GM18909 (cell line): ENCODE results near the gene ADCY7.
"Not testable (repeated sequence)": the region's sequence is repeated elsewhere in the genome, so short reads cannot be mapped to it uniquely, and the experiment has no call there.

Experiments used
- ATAC-seq: cut with Tn5 transposase; IDR thresholded peaks from one replicate; pipeline ENCODE4 v1.9.1; 2021; ENCODE audit warnings: mild to moderate bottlenecking; ENCODE audit not compliant: unreplicated experiment, poor library complexity

The ADCY7 gene

GRCh38 chr16:50329446-50330189 is 63.3 kb downstream of the ADCY7 start:
- ATAC-seq, result no peak

GRCh38 chr16:50331570-50331969 is 65.2 kb downstream of the ADCY7 start:
- no peak for ATAC-seq

- no peak for ATAC-seq
Observed at GRCh38 chr16:50332599-50332998, 66.2 kb downstream of the ADCY7 start.

GRCh38 chr16:50334106-50334975 is 68.0 kb downstream of the ADCY7 start:
- ATAC-seq, result no peak

GRCh38 chr16:50335196-50335958 is 69.0 kb downstream of the ADCY7 start:
- peak; percentile 79 for ATAC-seq

- no peak for ATAC-seq
Observed at GRCh38 chr16:50336884-50337283, 70.5 kb downstream of the ADCY7 start.

- ATAC-seq, result no peak
Observed at GRCh38 chr16:50338371-50339231, 72.2 kb downstream of the ADCY7 start.

GRCh38 chr16:50340578-50340977 is 74.2 kb downstream of the ADCY7 start:
- no peak for ATAC-seq

GRCh38 chr16:50343566-50343965 is 77.2 kb downstream of the ADCY7 start:
- not testable (repeated sequence) for ATAC-seq

- not testable (repeated sequence) for ATAC-seq
Observed at GRCh38 chr16:50345210-50345609, 78.9 kb downstream of the ADCY7 start.

- ATAC-seq, result no peak
Observed at GRCh38 chr16:50351116-50351515, 84.8 kb downstream of the ADCY7 start.

- ATAC-seq, result no peak
Observed at GRCh38 chr16:50351952-50352351, 85.6 kb downstream of the ADCY7 start.

GRCh38 chr16:50354082-50354481 is 87.7 kb downstream of the ADCY7 start:
- ATAC-seq, result no peak

GRCh38 chr16:50354629-50355456 is 88.5 kb downstream of the ADCY7 start:
- no peak for ATAC-seq

GRCh38 chr16:50359626-50360025 is 93.3 kb downstream of the ADCY7 start:
- no peak for ATAC-seq

GRCh38 chr16:50360033-50360778 is 93.9 kb downstream of the ADCY7 start:
- ATAC-seq, result no peak

- ATAC-seq, result no peak
Observed at GRCh38 chr16:50360779-50361178, 94.4 kb downstream of the ADCY7 start.

- ATAC-seq, result no peak
Observed at GRCh38 chr16:50363656-50364055, 97.3 kb downstream of the ADCY7 start.
